HG03378 (cell line): Measurements from ENCODE around the gene C1orf174.

ENCODE experiments used
- ATAC-seq: cut with Tn5 transposase; IDR thresholded peaks from one replicate; pipeline ENCODE4 v1.9.1; 2021; ENCODE audit warnings: mild to moderate bottlenecking, moderate library complexity; ENCODE audit not compliant: unreplicated experiment

Gene C1orf174

DNA sequence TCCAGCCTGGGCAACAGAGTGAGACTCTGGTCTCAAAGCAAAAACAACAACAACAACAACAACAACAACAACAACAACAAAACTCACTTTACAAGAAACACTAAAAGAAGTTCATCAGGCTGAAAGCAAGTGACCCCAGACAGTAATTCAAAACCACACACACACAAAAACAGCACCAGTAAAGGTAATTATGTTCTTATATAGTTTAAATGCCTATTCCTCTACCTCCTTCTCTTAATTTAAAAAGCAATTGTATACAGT is 1.7 kb downstream of the C1orf174 start:
- no peak for ATAC-seq

DNA sequence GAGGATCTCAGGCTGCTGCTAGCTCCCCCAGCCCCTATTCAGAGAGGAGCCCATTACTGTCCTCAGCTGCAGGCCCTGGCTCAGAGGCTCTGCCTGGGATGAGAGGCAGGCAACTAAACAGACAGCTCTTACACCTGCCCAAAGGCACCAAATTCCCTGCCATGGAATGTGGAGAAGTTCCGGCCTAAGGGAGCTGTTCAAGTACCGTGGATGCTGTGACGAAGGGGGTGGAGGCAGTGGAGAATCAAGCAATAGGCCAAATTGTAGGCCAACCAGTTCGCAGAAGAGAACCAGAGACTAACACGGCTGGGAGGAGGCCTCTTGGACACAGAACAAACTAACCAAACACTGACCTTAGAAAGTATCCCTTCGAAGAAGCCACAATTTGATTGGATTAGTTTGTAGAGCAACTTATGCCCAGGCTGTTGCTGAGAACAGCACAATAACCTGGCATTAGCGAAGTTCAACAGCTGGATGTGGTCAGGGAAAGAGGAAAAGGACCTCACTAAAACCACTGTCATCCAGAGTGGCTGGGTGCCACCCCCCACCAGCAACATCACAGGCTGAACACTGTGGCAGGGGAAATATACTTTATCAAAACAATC is 3.6 kb downstream of the C1orf174 start:
- ATAC-seq, result no peak

DNA sequence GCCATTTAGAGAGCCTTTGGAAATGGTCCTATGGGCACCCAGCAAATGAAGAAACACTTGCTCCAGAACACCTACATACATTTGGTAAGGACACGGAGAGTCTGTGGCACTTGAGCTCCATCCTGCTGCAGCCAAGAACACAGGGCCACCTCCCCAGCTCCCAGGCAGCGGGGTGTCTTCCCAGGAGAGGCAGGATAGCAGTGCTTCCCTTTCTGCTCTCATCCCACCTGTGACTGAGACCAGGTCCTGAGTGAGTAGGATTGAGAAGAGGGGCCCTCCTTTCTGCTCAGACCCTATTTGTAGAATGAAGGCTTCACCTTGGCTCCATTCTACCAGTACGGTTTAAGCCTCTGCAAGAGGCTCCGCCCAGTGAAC is 4.1 kb downstream of the C1orf174 start:
- no peak for ATAC-seq

DNA sequence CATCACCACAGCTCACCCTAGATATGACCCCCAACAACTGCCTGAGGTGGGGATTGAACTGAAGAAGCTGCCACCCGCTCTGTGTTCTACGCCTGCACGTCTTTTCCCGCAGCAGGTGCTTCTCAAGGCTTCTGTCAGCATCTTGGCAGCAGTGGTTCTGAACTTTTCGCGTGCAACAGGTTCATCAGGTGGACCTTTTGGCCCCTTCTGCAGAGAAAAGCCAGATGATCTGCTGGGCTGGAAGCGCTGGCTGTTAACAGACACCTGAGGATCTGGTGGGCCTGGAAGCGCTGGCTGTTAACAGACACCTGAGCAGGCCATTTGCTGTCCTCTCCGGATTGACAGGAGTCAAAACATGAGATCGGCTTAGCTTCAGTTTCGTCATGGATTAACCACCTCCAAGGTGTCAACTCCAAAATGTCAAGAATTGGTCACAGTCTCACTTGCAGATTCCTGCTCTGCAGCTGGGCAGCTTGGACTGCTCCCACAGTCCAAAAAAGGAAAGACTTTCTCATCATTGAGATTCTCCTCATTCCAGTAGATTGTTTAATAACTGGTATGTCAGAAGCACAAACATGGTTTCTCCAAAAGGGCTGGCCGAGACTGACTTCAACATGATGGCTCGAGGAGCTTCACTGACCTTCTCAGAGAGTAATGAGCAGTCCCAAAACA is 4.7 kb downstream of the C1orf174 start:
- no peak for ATAC-seq

DNA sequence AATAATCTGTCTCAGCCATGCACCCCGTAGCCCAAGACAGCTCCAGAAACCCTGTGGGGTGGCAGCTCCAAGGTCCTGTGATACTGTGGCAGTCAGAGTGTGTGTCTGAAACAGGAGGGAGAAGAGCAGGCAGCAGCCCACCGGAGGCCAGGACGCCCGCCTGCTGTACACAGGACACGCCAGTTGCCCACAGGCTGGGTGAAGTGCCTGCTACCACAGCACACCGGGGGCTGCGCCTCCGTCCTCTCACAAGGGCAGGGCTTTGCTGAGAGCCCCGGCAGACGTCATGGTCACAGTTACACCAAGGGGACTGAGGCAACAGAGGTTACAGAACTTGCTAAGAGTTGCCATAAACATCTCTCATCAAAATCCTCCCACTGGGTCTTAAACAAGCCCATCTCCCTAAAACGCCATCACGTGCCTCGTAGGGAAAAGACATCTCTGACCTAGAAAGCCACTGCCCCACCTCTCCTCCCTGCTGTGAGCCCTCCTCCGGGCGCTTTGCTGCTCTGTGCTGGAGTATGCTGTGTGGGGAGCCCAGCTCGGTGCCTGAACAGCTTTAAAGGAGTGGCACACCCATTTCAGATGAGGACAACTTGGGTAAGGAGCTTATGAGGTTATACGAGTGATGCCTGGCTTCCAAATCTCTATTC is 5.3 kb downstream of the C1orf174 start:
- ATAC-seq, result no peak

DNA sequence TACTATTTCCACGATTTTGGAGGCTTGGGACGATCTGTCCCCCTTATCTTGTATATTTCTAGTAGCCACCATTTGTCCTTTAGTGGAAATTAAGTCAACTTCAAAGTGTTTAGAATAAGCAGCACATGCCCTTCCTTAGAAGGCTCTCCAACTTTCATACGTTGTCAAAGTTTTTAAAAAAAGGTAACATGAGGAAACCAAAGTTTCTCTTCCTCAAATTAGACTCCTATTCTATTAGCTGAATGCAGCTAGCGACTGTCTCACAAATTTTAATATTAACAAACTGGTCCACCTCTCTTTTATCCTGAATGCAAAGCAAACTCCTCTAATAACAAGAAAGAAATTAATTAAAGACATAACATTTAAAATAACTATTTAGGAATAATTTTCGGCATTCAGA is 6.9 kb downstream of the C1orf174 start:
- no peak for ATAC-seq

DNA sequence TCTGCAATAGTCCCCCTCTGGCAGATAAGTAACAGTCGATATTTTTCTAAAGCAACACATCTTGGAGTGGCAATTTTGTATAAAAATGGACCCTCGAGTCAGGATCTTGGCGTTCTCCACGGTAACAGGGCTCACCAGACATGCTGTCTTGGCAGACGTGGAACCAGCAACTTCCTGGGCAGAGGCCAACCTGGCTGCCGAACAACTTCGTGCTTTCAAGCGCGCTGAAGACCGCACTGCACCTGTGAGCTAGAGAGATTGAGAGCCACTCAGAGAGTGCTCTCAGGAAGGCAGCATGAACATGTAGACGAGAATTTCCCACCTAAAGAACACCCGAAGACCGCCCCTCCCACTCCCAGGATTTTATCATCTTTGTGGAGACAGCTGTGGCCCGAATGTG is 7.3 kb downstream of the C1orf174 start:
- ATAC-seq, result no peak

DNA sequence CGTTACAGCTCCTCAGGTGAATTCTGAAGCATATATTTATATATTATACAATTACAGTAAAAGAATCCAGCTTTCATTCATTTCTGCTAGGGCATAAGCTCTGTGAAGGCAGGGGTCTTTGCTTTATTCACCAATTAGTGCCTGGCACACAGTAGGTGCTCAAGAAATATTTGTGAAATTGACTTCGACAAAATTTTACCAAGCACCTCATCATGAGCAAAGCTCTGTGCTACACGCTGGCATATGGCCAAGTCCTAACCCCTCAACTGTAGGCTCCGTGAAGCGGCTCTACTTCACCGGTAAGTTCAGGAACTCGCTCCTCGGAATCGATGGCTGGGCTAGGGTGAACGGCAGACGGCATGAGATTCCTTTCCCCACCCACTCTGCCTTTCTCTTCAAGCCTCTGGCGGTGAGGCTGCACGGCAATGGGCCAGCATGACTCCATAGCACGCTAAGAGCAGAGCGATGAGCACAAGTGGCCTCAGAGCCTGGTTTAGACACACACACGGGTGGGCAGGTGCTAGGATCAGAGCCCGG is 8.7 kb downstream of the C1orf174 start:
- ATAC-seq, result no peak

DNA sequence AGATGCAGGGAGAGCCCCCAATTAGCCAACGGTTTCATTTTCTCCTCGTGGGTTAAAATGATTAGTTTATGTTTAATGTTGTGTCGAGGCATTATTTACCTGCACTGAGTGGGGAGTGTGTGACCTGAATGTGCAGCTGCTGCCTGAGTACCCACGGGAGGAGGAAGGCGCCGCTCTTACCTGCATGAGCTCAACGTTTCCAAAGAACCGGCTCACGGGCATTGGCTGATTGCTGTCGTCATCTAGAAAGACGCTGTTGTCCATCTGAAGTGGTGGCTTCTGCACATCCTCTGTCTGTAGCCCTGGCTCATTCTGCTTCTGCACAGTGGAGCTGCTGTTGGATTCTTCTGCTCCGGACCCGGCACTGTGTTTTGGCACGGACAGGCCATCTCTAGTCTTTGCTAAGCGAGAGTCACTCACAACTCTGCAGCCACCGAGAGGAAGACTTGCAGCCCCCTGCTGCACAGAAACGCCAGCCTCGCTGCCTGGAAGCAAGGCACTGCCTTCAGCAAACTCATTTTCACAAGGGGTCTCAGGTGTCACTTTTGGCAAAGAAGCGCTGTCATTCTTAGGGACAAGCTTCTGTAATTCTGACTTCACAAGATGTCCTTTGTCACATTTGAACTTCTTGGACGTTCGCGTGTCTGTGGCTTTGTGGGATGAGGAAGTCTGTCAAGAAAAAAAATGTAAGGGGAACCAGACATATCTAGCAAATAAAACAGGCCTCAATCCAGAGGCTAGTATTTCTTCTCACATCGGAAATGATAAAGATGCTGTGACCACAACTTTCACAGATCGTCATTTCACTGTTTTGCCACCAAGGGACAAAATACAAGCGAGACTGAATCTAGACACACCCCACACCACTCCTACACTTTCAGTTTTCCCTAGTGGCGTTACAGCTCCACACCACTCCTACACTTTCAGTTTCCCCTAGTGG is 9.4 kb downstream of the C1orf174 start:
- no peak for ATAC-seq

DNA sequence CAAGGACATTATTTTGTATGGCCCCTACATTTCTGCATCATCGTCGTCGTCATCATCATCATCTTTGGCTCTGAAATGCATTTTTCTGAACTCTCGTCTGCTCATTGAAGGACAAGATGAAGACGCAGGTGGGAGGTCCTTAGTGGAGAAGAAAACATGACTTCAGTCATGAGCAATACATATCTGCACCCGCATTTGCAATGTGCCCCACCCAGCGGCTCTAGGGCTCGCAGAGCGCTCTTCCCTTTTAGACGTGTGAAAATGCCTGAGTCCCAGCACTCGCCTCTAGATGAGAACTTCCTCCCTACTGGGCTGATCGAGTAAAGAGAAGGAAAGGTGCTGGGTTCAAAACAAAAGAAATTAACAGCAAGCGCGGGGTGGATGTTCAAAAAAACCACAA is 10.1 kb downstream of the C1orf174 start:
- ATAC-seq, result no peak

DNA sequence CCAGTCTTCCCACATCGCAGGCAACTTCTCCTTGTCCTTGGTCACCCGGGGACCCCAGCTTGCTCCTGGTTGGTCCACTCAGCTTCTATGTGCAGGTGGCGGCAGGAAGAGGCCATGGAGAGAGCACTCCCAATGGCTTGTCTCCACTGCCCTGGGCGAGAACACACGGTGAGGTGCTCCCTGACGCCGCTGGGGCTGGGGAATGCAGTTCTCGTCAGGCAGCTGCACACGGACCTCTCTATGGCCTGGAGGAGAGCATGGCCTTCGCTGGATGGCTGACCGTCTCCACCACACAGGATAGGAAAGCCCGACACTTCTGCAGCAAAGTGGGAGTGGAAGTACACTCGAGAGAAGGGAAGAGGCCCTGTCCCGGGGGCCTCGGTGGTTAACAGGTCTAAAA is 11.8 kb downstream of the C1orf174 start:
- no peak for ATAC-seq

DNA sequence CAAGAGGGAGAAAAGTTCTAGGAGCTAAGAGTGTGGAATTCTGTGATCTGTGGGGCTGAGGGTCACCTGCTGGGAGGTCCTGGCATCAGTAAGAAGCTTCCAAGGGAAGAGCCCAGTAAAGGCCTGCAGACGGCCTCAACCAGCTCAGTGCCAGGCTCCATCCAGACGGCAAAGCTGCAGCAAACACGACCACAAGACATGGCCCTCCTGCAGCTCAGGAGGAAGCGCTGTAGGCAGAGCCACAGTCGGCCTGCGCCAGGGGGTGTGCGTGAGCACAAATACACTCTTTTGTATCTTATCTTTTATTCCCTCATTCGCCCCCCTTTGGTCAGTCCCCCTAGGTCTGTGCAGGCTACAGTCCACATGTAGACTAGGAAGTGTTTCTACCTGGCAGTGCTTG is 13.4 kb downstream of the C1orf174 start:
- ATAC-seq, result no peak

DNA sequence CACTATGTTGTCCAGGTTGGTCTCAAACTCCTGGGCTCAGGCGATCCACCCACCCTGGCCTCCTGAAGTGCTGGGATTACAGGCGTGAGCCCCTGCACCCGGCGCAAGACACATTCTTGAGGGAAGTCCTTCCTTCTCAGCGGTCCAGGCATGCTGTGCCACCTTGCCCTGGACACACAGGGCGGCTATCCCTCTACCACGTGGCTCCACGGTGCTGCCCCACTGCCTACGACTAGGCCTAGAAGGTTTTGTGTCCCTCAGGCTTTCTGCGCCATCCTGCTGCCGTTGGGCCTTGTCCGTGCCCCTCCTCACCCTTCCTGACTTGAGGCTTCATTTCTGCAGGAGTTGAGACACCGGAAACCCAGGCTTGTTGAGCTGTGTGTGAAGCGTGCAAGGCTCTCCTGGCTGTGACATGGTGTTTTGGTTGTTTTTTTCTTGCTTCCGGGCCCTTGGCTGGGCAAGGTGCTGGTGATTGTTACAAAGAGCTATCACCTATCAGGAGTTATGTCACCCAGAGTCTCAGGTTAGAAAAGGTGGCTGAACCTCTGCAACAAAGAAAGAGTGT is 13.9 kb downstream of the C1orf174 start:
- no peak for ATAC-seq

DNA sequence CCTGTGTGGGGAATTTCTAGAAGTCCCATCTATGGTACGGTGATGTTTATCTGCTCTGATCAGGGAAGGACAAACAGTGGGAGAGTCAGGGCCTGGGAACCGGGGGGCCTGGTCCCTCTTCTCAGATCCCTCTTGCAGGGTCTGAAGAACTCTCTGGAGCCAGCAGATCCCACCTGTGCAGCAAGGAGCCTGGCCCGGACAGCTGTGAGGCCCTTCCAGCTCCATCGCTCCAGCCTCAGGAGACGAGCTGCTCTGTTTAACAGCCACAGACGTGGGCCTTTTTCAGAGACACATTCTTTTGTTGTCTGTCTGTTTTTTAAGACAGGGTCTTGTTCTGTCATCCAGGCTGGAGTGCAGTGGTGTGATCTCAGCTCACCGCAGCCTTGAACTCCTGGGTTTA is 14.5 kb downstream of the C1orf174 start:
- ATAC-seq, result no peak

DNA sequence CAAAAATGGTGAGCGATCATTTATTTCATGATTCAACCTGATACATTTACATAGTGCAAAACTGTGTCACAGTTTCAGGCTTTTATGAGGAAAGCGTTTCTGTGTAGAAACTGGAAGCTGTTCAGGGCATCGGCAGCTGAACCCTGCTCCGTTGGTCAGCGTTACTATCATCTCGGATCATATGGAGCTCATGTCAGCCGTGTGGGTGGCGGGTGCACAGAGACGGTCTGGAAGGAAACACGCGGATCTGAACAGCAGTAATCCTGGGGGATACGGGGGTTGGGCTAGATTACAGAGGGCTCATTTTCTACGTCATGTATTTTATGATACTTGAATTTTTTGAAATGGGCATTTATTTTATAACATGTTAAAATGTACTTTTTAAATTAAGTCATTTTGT is 15.1 kb downstream of the C1orf174 start:
- no peak for ATAC-seq

DNA sequence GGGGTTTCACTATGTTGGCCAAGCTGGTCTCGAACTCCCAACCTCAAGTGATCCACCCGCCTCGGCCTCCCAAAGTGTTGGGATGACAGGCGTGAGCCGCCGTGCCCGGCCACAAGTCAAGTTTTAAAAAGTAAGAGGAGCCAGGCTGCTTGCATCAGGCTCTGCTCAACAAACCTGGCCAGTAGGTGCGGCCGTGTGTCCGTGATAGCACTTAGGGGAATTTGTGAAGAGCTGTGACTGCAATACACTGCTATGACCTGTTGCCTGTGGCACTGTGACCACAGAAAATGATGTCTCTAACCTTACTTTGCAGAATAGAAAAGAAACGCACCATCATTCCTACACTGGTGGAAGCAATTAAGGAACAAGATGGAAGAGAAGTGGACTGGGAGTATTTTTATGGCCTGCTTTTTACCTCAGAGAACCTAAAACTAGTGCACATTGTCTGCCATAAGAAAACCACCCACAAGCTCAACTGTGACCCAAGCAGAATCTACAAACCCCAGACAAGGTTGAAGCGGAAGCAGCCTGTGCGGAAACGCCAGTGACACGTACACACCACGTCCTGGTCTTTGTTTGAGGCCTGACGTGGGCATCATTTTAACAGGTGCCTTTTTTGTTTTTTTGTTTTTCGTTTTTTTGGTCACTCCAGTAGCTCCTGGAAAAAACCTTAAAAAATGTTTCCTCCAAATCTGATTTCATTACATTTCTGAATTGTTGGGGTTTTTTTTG is 16.7 kb downstream of the C1orf174 start:
- ATAC-seq, result no peak

DNA sequence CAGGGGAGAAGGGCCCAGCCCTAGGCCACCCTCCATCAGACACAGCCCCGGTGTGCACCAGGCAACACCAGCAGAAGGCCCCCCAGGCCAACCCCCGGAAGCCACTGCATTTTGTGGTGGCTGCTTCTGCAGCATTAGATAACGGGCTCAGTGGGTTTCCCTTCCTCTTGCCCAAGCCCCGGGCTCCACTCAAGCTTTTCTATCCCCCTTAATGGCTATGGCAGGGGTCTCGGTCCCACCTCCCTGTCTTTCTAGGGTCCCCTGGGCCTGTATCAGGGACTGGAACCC is 18.9 kb downstream of the C1orf174 start:
- no peak for ATAC-seq

DNA sequence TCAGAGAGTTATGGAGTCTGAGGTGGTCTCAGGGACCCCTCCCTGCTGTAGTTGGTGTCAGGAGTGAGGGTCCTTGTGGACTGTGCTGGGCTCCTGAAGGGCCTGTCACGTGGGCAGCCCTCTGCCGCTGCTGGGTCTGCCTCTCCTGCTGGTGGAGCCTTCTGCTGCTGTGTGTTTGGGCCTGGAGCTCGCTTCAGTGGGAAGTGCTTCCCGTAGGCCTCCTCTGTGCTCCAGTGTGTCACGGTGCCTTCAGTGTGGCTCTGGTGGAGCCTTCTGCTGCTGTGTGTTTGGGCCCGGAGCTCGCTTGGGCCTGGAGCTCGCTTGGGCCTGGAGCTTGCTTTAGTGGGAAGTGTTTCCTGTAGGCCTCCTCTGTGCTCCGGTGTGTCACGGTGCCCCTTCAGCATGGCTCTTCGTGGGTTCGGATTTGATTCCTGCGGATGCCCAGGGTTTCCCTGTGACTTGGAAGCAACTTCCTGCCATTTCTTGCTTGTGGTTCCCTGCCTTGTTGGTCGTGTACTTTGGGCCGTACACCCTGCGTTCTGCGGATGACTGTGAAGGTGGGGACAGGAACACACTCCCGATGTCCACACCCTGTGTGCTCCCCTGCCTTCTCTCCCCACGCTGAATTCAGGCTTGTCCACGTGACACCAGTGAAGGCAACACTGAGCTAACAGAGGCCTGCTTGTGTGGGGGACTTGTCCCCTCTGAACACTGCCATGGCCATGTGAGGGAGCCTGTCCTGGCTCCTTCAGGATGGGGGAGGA is 19.5 kb downstream of the C1orf174 start:
- no peak for ATAC-seq

DNA sequence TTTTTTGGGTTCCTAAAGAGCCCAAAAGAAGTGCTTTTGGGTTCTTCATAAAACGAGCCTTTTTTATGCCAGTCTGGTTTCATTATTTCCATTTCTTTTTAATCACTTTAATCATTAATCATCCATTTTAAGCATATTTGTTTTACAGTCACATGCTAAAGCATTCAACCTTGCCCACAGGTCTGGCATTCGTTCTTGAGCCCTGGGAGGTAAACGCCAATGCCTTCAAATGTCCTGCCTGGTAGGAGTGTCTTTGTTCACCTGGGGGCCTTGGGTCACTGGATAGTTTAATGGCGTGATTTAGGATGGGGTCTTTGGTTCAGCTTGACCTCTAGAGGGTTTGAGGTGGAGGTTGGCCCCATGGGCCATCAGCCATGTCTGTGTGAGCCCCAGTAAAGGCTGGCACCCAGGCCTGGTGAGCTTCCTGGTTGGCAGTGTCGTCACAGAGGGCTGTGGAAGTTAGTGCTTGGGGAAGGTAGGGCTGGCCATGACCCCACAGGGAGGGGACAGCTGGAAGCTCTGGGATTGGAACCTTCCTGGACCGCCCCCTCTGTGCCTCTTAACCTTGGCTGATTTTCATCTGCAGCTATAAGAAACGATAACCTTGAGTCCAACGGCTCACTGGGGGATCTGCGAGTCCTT is 20.2 kb downstream of the C1orf174 start:
- ATAC-seq, result no peak

DNA sequence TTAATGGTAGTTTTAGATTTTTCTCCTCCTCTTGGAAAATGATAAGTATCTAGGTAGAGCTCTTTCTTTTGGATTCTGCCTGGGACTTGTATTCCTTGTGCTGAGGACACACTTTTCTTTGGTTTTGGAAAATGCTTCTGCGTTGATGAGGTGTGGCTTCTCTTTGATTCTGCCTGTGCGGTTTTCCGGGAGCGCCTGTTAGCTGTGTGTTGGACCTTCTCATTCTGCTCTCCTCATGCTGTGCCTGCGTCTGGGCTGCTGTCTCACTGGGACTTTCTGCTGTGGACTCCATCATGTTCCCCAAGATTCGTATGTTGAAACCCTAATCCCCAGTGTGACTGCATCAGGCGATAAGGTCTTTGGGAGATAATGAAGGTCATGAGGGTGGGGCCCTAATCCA is 21.0 kb downstream of the C1orf174 start:
- ATAC-seq, result no peak
